Liver (tissue), 3 donors: ENCODE results near the gene MYOM1.

Experiments used
- EGR1 ChIP-seq, 2 donors: IDR thresholded peaks; 2 replicates each; pipeline ENCODE4 v1.6.1; 2016 to 2018; ENCODE audit warnings: antibody characterized with exemption in 2 of 2, low read depth in 2 of 2
- FOXA2 ChIP-seq: IDR thresholded peaks from 2 replicates; pipeline ENCODE4 v1.6.1; 2016; ENCODE audit warnings: antibody characterized with exemption
- GABPA ChIP-seq, 2 donors: IDR thresholded peaks in 1 of 2; conservative IDR thresholded peaks in 1 of 2; 2 replicates each; pipeline ENCODE4 v1.6.1; 2016; ENCODE audit warnings: antibody characterized with exemption in 2 of 2, mild to moderate bottlenecking in 1 of 2, moderate library complexity in 1 of 2
- HNF4A ChIP-seq, 2 donors: conservative IDR thresholded peaks; 2 replicates each; pipeline ENCODE4 v1.6.1; 2016; ENCODE audit warnings: antibody characterized with exemption in 2 of 2, mild to moderate bottlenecking in 2 of 2
- RAD21 ChIP-seq, 2 donors: IDR thresholded peaks; 2 replicates each; pipeline ENCODE4 v1.6.1; 2016; ENCODE audit warnings: antibody characterized with exemption in 2 of 2, mild to moderate bottlenecking in 2 of 2
- RXRA ChIP-seq, 2 donors: IDR thresholded peaks; 2 replicates each; pipeline ENCODE4 v1.6.1; 2017 to 2018; ENCODE audit warnings: antibody characterized with exemption in 2 of 2, mild to moderate bottlenecking in 1 of 2
- SP1 ChIP-seq: IDR thresholded peaks from 2 replicates; pipeline ENCODE4 v1.6.1; 2018; ENCODE audit warnings: antibody characterized with exemption, mild to moderate bottlenecking
- TF ChIP-seq, protein P1 (sequence below): fragments of 150-350 bp; IDR thresholded peaks from 2 replicates; pipeline ENCODE4 v1.5.1; 2017; ENCODE audit warnings: improper control_type of control experiment, low read depth, low read length; ENCODE audit not compliant: missing input control
- TF ChIP-seq, protein P2 (sequence below): IDR thresholded peaks from 2 replicates; pipeline ENCODE4 v1.6.1; 2016; ENCODE audit warnings: antibody characterized with exemption, mild to moderate bottlenecking
- TF ChIP-seq, protein P3 (sequence below): IDR thresholded peaks from 2 replicates; pipeline ENCODE4 v1.6.1; 2016; ENCODE audit warnings: antibody characterized with exemption
- TF ChIP-seq, protein P4 (sequence below): IDR thresholded peaks from 2 replicates; pipeline ENCODE4 v1.6.1; 2016; ENCODE audit warnings: antibody characterized with exemption
- donor health status: healthy.
- donor health status: healthy.

DNA sequence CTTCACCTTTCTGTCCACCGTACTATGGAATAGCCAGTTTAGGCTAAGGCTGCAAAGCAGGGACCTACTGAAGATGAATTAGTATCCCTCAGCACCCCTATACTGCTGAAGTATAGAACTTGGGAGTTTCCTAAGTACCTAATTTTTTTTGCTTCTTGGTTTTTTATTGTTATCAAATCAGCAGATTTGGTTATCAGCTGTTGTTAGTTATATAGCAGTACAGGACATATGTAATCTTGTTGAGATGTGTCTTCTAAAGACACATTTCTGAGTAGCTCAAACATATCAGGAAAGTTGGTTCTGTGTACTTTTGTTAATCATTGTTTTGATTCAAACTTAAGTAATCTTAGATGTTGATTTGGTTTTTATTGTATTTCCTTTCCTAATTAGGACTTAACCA lies 33.1 kb upstream of the MYOM1 start:
- TF ChIP-seq, protein P1, sequence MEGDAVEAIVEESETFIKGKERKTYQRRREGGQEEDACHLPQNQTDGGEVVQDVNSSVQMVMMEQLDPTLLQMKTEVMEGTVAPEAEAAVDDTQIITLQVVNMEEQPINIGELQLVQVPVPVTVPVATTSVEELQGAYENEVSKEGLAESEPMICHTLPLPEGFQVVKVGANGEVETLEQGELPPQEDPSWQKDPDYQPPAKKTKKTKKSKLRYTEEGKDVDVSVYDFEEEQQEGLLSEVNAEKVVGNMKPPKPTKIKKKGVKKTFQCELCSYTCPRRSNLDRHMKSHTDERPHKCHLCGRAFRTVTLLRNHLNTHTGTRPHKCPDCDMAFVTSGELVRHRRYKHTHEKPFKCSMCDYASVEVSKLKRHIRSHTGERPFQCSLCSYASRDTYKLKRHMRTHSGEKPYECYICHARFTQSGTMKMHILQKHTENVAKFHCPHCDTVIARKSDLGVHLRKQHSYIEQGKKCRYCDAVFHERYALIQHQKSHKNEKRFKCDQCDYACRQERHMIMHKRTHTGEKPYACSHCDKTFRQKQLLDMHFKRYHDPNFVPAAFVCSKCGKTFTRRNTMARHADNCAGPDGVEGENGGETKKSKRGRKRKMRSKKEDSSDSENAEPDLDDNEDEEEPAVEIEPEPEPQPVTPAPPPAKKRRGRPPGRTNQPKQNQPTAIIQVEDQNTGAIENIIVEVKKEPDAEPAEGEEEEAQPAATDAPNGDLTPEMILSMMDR = no peak
- TF ChIP-seq GABPA (IDR thresholded peaks at IDR 0.05 in 1 of 2, conservative IDR thresholded peaks at IDR 0.05 in 1 of 2) (no peak), EGR1 (IDR thresholded peaks at IDR 0.05; ENCODE audit: low read depth in 2 of 2) (no peak), SP1 (no peak), HNF4A (conservative IDR thresholded peaks at IDR 0.05) (no peak), RAD21 (IDR thresholded peaks at IDR 0.05) (no peak), FOXA2 (no peak), RXRA (IDR thresholded peaks at IDR 0.05) (no peak)
- TF ChIP-seq, protein P2, sequence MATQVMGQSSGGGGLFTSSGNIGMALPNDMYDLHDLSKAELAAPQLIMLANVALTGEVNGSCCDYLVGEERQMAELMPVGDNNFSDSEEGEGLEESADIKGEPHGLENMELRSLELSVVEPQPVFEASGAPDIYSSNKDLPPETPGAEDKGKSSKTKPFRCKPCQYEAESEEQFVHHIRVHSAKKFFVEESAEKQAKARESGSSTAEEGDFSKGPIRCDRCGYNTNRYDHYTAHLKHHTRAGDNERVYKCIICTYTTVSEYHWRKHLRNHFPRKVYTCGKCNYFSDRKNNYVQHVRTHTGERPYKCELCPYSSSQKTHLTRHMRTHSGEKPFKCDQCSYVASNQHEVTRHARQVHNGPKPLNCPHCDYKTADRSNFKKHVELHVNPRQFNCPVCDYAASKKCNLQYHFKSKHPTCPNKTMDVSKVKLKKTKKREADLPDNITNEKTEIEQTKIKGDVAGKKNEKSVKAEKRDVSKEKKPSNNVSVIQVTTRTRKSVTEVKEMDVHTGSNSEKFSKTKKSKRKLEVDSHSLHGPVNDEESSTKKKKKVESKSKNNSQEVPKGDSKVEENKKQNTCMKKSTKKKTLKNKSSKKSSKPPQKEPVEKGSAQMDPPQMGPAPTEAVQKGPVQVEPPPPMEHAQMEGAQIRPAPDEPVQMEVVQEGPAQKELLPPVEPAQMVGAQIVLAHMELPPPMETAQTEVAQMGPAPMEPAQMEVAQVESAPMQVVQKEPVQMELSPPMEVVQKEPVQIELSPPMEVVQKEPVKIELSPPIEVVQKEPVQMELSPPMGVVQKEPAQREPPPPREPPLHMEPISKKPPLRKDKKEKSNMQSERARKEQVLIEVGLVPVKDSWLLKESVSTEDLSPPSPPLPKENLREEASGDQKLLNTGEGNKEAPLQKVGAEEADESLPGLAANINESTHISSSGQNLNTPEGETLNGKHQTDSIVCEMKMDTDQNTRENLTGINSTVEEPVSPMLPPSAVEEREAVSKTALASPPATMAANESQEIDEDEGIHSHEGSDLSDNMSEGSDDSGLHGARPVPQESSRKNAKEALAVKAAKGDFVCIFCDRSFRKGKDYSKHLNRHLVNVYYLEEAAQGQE = no peak
- TF ChIP-seq, protein P3, sequence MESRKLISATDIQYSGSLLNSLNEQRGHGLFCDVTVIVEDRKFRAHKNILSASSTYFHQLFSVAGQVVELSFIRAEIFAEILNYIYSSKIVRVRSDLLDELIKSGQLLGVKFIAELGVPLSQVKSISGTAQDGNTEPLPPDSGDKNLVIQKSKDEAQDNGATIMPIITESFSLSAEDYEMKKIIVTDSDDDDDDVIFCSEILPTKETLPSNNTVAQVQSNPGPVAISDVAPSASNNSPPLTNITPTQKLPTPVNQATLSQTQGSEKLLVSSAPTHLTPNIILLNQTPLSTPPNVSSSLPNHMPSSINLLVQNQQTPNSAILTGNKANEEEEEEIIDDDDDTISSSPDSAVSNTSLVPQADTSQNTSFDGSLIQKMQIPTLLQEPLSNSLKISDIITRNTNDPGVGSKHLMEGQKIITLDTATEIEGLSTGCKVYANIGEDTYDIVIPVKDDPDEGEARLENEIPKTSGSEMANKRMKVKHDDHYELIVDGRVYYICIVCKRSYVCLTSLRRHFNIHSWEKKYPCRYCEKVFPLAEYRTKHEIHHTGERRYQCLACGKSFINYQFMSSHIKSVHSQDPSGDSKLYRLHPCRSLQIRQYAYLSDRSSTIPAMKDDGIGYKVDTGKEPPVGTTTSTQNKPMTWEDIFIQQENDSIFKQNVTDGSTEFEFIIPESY = no peak
- TF ChIP-seq, protein P4, sequence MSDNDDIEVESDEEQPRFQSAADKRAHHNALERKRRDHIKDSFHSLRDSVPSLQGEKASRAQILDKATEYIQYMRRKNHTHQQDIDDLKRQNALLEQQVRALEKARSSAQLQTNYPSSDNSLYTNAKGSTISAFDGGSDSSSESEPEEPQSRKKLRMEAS = no peak
